HG02970 (cell line): ENCODE results near the gene ADAM8.
"Not testable (repeated sequence)": the region's sequence is repeated elsewhere in the genome, so short reads cannot be mapped to it uniquely, and the experiment has no call there.

Experiments used
- ATAC-seq: cut with Tn5 transposase; IDR thresholded peaks from one replicate; pipeline ENCODE4 v1.9.1; 2021; ENCODE audit warnings: mild to moderate bottlenecking, moderate library complexity, moderate number of reproducible peaks; ENCODE audit not compliant: unreplicated experiment, low FRiP score

The ADAM8 gene

GRCh38 chr10:133236401-133237240 is 40.0 kb downstream of the ADAM8 start:
- ATAC-seq, result no peak

- ATAC-seq, result no peak
These were observed 40.7 kb downstream of the ADAM8 start for GRCh38 chr10:133235932-133236331.

GRCh38 chr10:133235265-133235855 is 41.3 kb downstream of the ADAM8 start:
- no peak for ATAC-seq

- ATAC-seq, result not testable (repeated sequence)
These were observed 41.9 kb downstream of the ADAM8 start for GRCh38 chr10:133234796-133235195.

- no peak for ATAC-seq
These were observed 44.6 kb downstream of the ADAM8 start for GRCh38 chr10:133231946-133232574.

- ATAC-seq, result no peak
These were observed 45.3 kb downstream of the ADAM8 start for GRCh38 chr10:133231244-133231945.

- no peak for ATAC-seq
These were observed 46.1 kb downstream of the ADAM8 start for GRCh38 chr10:133230387-133231195.

GRCh38 chr10:133230044-133230361 is 46.7 kb downstream of the ADAM8 start, which contains the start of gene UTF1:
Gene UTF1 (plus strand): TSS chr10:133230217. CDS start chr10:133230289, 72 bp downstream.
- ATAC-seq, result no peak

GRCh38 chr10:133229265-133230043 is 47.2 kb downstream of the ADAM8 start:
- no peak for ATAC-seq

- no peak for ATAC-seq
These were observed 49.4 kb downstream of the ADAM8 start for GRCh38 chr10:133227256-133227655.

GRCh38 chr10:133226251-133226808 is 50.3 kb downstream of the ADAM8 start:
- ATAC-seq, result no peak

GRCh38 chr10:133225707-133226191 is 50.9 kb downstream of the ADAM8 start:
- no peak for ATAC-seq

- ATAC-seq, result no peak
These were observed 51.8 kb downstream of the ADAM8 start for GRCh38 chr10:133224756-133225372.

GRCh38 chr10:133224076-133224475 is 52.6 kb downstream of the ADAM8 start:
- ATAC-seq, result no peak

GRCh38 chr10:133221756-133222155 is 54.9 kb downstream of the ADAM8 start:
- not testable (repeated sequence) for ATAC-seq

GRCh38 chr10:133221331-133221730 is 55.3 kb downstream of the ADAM8 start:
- no peak for ATAC-seq

- ATAC-seq, result no peak
These were observed 56.9 kb downstream of the ADAM8 start for GRCh38 chr10:133219782-133220181.

- ATAC-seq, result no peak
These were observed 57.8 kb downstream of the ADAM8 start for GRCh38 chr10:133218891-133219290.
